Measurements from ENCODE around the gene CDH20. TPM values are rescaled to one million over a fixed set of nuclear protein-coding genes. Genes with fewer than 3 reads are reported as not detected.

CDH20 gene
- total RNA-seq, 1 experiment from 2014 or later: not detected

GRCh38 chr18:61443081-61443725, 110.0 kb downstream of the CDH20 start:
- RAD21 ChIA-PET (ENCODE audit: low non-redundant PET in 1 of 2, low total read pairs in 2 of 2, uncharacterized antibody in 2 of 2, unreplicated experiment in 2 of 2): no interaction called here
- Histone ChIP-seq H3K9me3 (ENCODE audit: control insufficient read depth in 1 of 2, insufficient read depth in 1 of 2, low read depth in 1 of 2, low read length in 2 of 2) (no peaks in the 10 kb centered on the region), H3K27me3 (ENCODE audit: insufficient read depth, low read length) (peaks cover 25% of the 10 kb centered on the region), H3K9me2 (ENCODE audit: insufficient read depth) (no peaks in the 10 kb centered on the region), H3K9ac (ENCODE audit: low read length) (no peak overlapping the region), H3K4me3 (replicated peaks in 1 of 2; ENCODE audit: low read depth in 1 of 2, low read length in 2 of 2) (no peak overlapping the region), H2AFZ (ENCODE audit: low read depth, low read length, poor library complexity, severe bottlenecking) (no peak overlapping the region), H3K79me2 (ENCODE audit: insufficient read depth, low read length) (no peaks in the 10 kb centered on the region), H4K20me1 (ENCODE audit: insufficient read depth) (no peaks in the 10 kb centered on the region), H3K4me1 (ENCODE audit: control insufficient read depth in 1 of 2, insufficient read depth in 2 of 2, low read length in 2 of 2) (no peaks in the 10 kb centered on the region), H3K27ac (ENCODE audit: low read depth, low read length) (no peak overlapping the region), H3K36me3 (ENCODE audit: control insufficient read depth in 1 of 2, insufficient read depth in 2 of 2, low read length in 2 of 2) (no peaks in the 10 kb centered on the region), H3K4me2 (ENCODE audit: low read length) (no peak overlapping the region)
- POLR2A ChIA-PET: no interaction called here
- intact Hi-C loops (cut with micrococcal nuclease): no loop called here
- TF ChIP-seq EZH2phosphoT487 (IDR thresholded peaks at IDR 0.05; ENCODE audit: borderline replicate concordance): no peak
- TF ChIP-seq ATF3 (IDR thresholded peaks at IDR 0.05): no peak
- TF ChIP-seq CTCF (IDR thresholded peaks at IDR 0.05 in 2 of 3, conservative IDR thresholded peaks at IDR 0.05 in 1 of 3; ENCODE audit: borderline replicate concordance in 1 of 3, insufficient read depth in 1 of 3, low read depth in 2 of 3, low read length in 2 of 3): no peak
- TF ChIP-seq CBX3 (IDR thresholded peaks at IDR 0.05; ENCODE audit: low read depth): no peak
- no peak for TF ChIP-seq ZFX (IDR thresholded peaks at IDR 0.05)
- TF ChIP-seq POLR2AphosphoS5 (IDR thresholded peaks at IDR 0.05; ENCODE audit: low read depth, low read length): no peak
- no peak for TF ChIP-seq ZBTB33 (IDR thresholded peaks at IDR 0.05; ENCODE audit: extremely low read depth, insufficient replicate concordance, low read length)
- no peak for TF ChIP-seq RAD21 (IDR thresholded peaks at IDR 0.05; ENCODE audit: low read depth)
- TF ChIP-seq REST (IDR thresholded peaks at IDR 0.05; ENCODE audit: low read depth): no peak
- no peak for TF ChIP-seq ELF1 (IDR thresholded peaks at IDR 0.05; ENCODE audit: borderline replicate concordance, low read depth)
- no peak for TF ChIP-seq POLR2A (IDR thresholded peaks at IDR 0.05; ENCODE audit: borderline replicate concordance, extremely low read depth, insufficient read depth, insufficient read length)
- TF ChIP-seq SRF (IDR thresholded peaks at IDR 0.05; ENCODE audit: low read depth): no peak
- TF ChIP-seq EZH2 (IDR thresholded peaks at IDR 0.05): no peak
- CTCF ChIA-PET: no interaction called here
- no TSS peak for BruUV-seq (replicated peaks)
- ATAC-seq (no peak), DNase-seq (ENCODE audit: low read depth, low spot score) (no peak)
